CD4-positive, alpha-beta T cell treated with Interleukin-1 beta for 1 hour (primary cell): ENCODE data around the gene KCND1.
A peak's percentile ranks its signal among the peaks of the same experiment; 100 is the strongest.
"Not testable (repeated sequence)": the region's sequence is repeated elsewhere in the genome, so short reads cannot be mapped to it uniquely, and the experiment has no call there.

Experiments
- DNase-seq, 2 donors: peaks; one replicate each; pipeline ENCODE4 v3.0.0-alpha.2; 2020 to 2022

The KCND1 gene

DNA sequence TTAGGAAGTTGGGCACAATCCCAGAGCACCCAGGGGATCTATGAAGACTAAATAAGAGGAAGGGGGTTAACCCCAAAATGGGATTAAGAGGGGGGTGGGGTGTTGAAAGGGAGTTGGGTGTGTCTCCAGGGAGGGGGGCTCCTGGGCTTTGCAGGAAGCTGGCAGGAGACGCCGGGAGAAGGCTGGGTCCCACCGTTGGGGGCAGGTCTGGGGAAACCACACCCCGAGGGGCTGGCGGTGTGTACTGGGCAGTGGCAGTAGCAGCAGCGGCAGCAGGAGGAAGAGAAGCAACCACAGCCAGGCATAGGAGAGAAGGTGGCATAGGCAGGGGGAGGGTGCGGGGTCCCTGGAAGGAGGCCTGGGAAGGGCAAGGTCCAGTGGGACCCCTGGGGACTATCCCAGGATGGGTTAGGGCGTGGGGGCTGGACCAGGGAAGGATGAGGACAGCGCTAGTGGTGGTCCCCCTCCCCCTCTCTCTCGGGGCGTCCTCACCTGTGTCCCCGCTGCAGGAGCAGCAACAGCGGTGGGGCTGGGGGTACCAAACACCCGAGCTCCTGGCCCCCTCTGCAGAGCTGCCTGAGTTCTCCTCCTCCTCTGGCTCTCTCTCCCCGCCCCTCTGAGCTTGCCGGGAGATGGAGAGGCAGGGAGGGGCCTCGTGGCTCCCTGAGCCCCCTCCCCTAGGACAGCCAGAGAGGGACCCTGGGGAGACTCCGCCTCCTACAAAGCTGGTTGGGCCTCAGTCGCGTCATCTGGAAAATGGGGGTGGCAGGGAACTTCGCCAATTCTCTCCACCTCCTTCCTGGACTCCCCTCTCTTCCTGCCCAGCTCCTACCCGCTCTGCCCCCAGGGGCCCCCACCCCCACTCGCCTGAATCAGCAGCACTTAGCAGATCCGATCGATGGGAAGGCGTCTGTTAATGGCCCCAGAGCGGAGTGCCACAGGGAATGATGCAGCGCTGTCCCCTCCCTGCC, at the start of gene KCND1:
KCND1 (minus strand) TSS at position 596 of the 971 bp plus-strand sequence. CDS start 1,573 bp downstream, outside the sequence.
- no peak for DNase-seq

DNA sequence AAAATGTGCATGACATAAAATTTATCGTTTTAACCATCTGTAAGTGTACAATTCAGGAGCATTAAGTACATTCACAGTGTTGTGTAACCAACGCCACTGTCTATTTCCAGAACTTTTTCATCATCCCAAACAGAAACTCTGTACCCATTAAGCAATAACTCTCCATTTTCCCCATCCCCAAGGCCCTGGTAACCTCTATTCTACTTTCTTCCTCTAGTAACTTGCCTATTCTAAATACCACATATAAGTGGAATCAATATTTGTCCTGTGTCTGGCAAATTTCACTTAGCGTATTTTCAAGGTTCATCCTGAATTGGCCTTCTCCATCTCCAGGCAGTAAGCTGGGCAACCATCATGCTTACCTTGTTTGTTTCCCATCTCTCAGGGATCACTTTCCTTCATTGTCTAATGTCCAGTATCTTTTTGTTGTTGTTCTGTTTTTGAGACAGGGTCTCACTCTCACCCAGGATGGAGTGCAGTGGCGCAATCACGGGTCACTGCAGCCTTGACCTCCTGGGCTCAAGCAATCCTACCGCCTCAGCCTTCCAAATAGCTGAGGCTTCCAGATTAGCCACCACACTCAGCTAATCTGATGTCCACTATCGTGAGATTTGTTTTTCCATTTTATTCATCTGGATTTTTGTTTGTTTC, 48.1 kb upstream of the KCND1 start:
- DNase-seq = no peak

DNA sequence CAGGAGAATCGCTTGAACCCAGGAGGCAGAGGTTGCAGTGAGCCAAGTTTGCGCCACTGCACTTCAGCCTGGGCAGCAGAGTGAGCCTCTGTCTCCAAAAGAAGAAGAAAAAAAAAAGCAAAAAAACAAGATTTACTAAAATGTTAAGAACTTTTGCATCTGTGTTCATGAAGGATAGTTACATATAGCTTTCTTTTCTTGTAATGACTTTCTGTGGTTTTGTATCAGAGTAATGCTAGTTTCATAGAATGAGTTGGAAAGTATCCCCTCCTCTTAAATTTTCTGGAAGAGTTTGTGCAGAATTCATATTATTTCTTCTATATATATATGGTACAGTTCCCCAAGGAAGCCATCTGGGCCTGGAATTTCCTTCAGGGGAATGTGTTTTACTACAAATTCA, 47.4 kb upstream of the KCND1 start:
- DNase-seq = no peak

DNA sequence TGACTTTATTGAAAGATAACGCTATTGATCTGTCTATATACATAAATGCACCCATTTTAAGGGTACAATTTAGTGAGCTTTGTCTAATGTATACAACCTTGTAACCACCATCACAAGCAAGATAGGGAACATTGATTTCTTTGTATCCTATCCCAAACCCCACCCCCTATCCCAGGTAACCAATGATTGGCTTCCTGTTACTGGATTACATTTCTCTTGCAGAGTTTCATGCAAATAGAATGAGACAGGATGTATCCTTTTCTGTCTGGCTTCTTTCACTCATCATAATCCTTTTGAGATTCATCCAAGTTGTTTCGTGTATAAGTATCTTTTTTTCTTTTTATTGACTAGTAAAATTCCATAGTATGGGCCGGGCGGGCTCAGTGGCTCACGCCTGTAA, 32.1 kb upstream of the KCND1 start:
- no peak for DNase-seq

DNA sequence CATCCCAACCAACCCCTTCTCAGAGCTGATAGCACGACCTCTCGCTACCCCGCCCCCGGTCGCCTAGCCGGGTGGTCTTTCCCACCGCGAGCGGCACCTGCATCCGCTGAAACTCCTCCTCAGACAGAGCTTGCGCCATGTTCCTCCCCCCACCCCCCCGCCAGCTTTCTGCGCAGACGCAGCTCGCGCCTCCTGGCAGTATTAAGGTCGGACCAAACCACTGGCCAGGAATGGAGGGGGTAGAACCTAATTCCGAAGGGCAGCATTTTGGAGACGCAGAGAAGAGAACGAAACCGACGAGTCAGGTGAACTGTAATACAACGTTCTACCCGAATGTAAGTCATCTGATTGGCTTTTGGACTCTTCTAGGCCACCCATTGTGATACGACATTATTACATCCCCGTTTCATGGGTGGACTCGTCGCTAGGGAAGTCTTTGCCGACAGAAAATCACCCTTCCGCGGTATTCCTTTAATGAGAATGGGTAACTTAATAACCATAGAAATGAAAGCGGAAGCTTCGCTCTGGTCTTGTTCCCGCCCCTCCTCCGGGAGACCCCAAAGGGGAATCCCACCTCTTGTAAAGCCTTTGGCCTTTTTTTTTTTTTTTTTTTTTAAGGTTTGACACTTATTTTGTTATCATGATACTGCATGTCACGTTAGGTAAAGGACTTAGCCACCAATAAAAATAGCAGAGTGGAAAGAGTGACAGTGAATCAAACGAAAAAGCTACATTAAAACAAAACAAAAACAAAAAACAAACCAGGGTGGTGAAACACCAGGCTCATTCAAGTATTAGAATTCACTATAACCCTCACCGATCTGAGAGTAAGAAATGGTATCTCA, 30.7 kb upstream of the KCND1 start, which contains the start of gene GRIPAP1:
GRIPAP1 (minus strand) TSS at position 174 of the 845 bp plus-strand sequence; CDS start at position 139, 35 bp downstream.
- DNase-seq = peak; percentile 89 to 91

DNA sequence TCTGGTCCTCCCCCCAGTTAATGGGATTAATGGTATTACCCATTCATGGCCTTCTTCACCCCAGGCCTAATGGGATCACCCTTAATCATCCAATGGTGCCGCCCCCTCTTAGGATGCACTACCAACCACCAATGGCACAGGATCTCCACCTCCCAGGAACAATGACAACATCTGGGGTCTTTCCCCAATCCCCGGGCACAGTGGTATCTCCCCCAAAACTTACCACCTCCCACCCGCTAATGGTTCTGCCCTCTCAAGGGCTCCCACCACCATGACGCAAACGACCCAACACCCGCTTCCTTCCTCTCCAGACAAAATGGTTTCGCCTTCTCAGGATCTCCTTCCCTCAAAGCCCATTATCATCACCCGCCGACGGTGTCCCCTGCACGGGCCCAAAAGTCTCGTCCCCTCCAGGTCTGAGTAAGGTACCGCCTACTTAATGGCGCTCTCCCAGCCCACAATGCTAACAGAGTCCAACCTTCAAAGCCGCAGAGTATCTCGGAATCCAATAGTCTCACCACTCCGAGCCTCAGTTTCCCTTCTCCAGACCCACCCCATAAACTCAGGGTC, 30.0 kb upstream of the KCND1 start:
- DNase-seq = peak; percentile 74 to 79

DNA sequence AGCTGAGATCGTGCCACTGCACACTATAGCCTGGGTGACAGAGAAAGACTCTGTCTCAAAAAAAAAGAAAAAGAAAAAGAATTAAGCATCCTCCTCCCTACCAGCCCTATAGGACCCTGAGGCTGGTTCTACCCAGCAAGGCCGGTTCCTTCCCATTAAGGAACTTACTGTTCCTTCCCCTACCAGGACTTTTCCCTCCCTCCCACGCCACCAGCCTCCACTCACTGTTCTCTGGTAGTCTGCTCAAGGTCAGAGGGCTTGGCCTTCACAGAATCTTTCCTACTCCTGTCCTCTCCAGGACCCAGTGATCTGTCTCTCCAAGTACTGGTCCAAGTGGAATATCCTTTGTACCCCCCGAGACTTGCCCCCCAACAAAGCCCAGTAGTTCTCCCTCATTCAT, 29.0 kb upstream of the KCND1 start:
- DNase-seq = no peak

DNA sequence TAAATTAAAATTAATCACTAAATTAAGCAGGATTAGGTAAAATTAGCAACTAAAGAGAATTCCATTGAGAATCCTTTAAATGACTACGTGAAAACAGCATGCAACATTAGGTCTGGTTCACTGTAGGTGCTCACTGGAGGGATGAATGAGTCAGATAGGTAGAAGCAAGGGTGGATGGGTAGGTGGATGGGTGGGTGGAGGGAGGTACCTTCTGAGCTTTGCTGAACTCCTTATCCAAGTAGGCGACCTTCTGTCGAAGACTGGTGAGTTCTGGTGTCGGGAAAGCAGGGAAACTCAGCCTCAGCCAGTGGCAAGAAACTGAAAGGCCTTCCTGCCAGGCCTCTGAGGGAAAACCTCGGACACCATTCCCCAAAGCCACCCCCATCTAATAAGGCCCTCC, 27.4 kb upstream of the KCND1 start:
- DNase-seq = no peak

DNA sequence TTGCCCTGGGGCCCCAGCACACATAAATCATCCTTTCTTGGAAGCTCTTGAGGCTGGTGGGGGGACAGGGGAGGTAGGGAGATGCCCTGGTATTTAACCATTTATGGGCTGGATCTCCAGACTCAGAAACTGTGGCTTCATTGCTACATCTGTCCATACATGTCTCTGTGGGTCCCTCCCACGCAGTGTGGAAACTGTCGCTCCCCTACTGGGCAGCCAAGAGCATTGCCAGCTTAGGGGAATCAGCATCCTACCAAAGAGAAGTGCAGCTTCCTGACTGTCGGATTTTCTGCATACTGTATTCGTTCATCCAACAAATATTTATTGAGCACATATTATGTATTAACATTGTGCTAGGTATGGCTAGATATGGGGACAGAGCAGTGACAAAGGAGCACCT, 26.7 kb upstream of the KCND1 start:
- no peak for DNase-seq

DNA sequence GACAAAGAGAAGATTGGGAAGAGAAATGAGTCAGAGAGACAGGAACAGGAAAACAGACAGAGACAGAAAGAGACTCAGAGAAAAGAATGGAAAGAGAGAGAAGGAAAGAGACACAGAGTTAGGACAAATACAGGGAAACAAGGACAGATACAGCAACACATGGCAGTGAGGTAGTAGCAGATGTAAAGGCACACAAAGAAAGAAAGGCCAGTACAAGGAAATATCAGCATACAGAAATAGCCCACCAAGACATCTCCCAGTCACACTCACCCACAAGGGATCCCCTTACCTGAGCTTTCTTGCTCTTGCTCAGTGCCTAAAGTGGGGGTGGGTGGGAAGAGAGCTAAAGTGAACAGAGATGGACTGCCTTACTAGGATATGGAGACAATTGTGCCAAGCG, 26.2 kb upstream of the KCND1 start:
- no peak for DNase-seq

DNA sequence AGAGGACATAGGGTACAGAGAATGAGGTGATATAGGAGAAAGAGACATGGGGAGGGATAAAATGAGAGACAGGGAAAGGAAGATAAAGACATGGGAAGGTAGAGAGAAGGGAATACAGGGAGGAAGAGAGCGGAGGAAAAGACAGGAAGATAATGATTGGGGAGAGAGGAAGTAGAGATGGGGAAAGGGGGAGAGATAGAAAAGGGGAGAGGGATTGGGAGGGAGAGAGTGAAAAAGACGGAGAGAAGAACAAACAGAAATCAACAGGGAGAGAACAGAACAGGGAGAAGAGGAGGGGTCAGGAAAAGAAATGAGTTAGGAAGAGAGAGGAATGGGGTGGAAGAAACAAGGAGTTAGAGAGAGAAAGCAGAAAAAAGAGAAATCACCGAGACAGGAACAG, 25.8 kb upstream of the KCND1 start:
- no peak for DNase-seq

DNA sequence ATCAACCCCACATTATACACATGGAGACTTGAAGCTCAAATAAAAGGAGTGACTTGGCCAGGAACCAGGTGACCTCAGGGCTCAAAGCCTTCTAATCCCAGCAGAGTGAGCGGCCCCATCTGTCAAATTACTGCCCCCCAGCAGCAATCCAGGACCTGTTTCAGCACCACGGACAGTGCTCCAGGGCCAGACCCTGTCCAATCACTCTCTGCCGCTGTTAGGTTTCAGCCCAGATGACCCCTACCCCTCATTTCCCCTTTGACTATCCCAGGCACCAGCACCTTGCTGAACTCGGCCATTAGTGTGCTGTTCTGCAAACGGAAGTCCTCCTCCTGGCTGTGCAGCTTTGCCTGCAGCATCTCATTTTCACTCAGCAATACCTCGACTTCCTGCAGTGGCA, 25.3 kb upstream of the KCND1 start:
- no peak for DNase-seq

DNA sequence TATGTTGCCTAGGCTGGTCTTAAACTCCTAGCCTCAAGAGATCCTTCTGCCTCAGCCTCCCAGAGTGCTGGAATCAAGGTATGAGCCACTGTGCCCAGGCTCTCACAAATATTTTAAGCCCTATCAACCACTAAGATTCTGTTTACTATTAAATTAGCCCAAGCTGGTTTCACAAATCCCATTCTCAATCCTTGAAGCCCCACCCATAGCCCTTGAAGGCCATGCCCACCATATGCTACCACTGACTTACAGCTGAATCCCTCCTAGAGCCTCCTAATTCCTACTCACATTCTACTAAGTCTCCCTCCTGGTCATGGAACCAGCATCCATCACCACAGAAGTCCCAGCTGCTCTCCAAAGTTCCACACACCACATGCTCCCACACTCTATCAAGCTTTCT, 20.7 kb upstream of the KCND1 start:
- no peak for DNase-seq

DNA sequence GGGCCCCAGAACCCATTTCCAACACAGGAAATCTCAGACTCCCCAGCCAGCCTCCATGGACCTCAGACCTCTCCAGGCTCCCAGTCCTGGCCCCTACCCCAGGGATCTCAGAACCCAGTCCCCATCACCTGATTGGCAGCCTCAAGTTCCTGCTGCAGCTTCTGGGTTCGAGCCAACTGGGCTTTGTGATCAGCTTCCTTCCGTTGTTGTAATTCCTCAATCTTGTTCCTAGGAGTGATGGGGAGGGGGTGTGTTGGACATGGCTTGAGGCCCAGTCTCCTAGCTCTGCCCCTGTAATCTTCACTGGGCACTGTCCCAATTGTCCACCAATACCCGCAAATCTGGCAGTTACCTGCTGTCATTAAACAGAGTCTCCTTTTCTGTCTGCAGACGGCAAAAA, 17.8 kb upstream of the KCND1 start:
- no peak for DNase-seq

DNA sequence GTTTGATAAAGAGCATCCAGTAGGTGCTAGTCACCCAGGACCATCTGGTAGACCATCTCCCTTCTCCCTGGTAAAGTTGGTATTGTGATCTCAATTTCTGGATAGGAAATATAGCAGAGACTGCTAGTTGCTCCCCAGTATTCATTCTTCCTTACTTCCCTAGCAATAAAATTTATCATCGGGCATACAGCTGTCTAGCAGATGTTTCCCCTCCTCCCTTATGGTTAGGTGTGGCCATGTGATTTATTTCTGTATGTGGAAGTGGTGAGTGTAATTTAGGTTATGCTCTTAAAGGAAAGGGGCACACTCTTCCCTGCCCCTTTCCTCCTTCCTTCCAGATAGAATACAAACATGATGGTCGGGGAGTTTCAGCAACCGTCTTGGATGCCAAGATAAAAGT, 12.3 kb upstream of the KCND1 start:
- DNase-seq = no peak

DNA sequence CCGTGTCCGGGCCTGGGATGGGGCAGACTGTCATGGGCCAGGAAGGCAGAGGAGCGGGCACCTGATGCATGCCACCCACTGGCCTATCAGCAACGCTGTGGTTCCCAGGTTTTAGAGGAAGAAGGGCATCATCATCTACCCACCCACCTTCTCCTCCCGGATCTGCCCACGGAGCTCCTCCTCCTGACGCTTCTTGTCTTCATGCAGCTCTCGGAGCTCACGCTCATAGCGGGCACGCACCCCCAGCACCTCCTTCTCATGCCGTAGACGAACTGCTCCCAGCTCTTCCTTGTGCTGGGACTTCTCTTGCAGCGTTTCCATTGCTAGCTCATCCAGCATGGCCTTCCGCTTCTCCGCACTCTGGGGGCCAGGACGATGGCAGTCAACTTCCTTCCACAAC, 11.4 kb upstream of the KCND1 start:
- no peak for DNase-seq

DNA sequence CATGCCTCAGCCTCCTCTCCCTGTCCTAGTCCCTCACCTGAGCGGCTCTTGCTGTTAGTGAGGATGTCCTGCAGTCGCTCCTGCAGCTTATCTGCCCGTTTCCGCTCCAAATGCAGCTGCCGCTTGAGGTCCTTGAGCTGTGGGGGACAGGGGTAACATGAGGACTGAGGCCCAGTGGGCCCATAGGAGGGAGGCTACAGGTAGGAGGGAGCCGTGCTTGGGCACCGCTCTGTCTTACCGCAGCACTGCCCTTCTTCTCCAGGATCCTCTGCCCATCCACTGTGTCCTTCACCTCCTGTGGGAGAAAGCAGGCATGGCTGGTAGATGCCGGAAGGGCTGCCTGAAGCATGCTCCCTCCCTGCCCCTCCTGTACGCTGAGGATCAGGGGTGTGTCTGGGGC, 9.5 kb upstream of the KCND1 start:
- DNase-seq = no peak

DNA sequence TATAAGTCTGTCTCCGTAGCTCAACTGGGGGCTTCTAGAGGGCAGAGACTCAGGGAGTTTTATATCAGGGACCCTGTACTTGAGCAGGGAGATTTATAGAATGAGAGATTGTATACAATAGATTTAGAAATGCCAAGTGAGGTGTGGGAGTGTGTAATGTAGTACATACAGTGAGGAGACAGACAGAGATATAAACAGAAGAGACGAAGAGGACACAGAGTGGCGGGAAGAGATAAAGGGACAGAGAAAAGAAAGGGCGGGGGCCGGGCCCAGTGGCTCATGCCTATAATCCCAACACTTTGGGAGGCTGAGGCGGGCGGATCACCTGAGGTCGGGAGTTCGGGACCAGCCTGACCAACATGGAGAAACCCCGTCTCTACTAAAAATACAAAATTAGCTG, 8.7 kb upstream of the KCND1 start:
- DNase-seq = not testable (repeated sequence)

DNA sequence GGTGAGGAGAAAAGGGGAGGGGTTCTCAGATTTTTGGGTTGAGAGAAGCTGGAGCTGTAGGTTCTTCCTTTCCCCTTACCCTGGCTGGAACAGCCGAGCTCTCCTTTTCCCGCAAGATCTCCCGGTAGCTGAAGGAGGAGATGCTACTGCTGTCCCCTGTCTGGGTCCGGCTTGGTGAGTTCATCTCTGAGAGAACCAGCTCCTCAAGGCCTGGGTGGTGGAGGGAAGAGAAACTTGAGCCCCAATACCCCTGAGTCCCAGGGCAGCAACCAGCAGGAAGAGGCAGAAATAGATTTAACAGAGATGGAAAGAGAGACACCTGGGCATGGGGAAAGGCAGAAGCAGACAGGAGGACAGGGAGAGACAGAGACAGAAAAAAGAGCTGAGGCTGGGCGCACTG, 6.6 kb upstream of the KCND1 start:
- DNase-seq = no peak

DNA sequence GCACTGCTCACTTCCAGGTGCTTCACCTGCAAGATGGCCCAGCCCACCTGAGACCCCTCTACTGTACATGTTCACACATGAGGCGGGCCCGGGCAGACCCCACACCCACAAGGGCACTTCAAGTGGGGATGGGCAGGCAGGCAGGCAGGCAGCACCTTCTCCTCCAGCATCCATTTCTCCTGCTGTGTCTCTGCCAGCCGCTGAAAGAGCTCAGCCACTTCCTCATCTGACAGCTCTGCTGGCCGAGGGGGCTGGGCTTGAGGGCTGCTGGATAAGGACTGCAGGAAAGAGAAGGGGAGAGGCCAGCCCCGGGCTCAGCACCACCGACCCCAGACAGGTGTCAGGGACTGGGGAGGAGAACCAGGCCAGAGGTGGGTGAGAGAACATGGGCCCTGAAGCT, 4.4 kb upstream of the KCND1 start:
- DNase-seq = no peak

DNA sequence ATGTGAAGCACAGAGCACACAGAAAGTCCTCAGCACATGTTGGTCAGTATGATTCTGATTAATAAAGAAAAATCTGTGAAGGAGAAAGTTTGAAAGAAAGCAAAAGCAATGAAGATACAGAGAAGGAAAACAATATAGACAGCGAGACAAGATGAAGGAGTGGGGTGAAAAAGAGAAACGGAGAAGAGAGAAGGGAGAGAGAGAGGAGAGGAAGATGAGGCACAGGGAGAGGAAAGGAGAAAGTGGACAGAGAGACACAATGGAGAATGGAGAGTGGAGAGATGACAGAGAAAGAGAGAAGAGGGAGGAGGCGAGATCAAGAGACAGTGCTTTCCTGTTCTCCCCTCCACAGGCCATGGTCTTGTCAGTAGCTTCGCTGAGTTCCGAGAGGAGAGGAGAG, 3.9 kb upstream of the KCND1 start:
- DNase-seq = no peak

DNA sequence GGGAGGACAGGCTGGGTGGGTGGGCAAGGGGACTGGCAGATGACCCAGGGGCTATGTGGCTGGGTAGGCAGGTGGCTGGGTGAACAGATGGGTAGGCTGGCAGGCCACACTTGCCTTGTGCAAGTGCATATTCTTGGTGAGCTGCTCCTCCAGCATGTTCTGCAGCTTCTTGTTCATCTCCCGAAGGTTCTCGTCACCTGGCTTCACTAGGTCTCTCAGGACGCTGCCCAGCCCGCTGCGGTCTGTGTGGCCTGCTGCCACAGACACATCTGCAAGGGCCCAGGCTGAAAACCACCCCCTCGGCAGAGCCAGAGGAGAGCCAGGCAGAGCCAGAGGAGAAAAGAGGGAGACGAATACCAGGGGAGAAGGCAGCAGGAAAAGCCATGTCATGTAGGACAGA, 3.4 kb upstream of the KCND1 start:
- DNase-seq = no peak

DNA sequence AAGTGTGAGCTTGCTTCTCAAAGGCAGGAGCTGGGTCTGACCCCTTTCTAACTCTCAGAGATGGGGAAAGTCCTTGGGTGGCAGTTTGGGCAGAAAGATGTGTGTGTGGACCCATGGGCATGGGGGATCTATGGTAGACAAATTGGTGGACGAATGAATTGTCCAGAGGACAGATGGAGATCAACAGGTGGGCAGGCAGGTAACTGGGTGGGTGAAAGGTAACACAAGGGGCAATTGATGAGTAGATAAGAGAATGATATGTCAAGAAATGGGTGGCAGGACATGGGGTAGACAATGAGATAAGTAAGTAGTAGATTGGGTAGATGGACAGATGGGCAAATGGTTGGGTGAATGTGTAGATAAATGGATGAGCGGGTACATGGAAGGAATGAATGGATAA, 2.9 kb upstream of the KCND1 start:
- no peak for DNase-seq
